OCI-LY7 (cell line): ENCODE results near the gene TPST2.

Experiments used
- CTCF ChIP-seq: fragments of 200-600 bp; sonication (generic); conservative IDR thresholded peaks from 2 replicates; pipeline ENCODE4 v1.5.1; 2014; ENCODE audit warnings: mild to moderate bottlenecking, antibody characterized with exemption, low read length, moderate library complexity, mixed read lengths
- EZH2phosphoT487 ChIP-seq: fragments of 200-600 bp; sonication (generic); IDR thresholded peaks from 2 replicates; pipeline ENCODE4 v1.6.1; 2018; ENCODE audit warnings: low read depth, borderline replicate concordance, mild to moderate bottlenecking, mixed run types, antibody characterized with exemption, low read length, moderate library complexity, mixed read lengths

- TF ChIP-seq CTCF, result no peak
- no peak for TF ChIP-seq EZH2phosphoT487
Observed at GRCh38 chr22:26547426-26547825, 42.5 kb downstream of the TPST2 start.
